HTR-8/SVneo (cell line): ENCODE measurements around the gene PRRX1.

Source experiments
- DNase-seq: peaks from one replicate; pipeline ENCODE4 v3.0.0; 2011; ENCODE audit warnings: low spot score, mixed read lengths; ENCODE audit not compliant: insufficient read length
- FAIRE-seq: peaks from 2 replicates; lab custom pipeline; 2011; peaks lifted over from hg19 to GRCh38; lab: Jason Lieb, UNC

The PRRX1 gene

DNA sequence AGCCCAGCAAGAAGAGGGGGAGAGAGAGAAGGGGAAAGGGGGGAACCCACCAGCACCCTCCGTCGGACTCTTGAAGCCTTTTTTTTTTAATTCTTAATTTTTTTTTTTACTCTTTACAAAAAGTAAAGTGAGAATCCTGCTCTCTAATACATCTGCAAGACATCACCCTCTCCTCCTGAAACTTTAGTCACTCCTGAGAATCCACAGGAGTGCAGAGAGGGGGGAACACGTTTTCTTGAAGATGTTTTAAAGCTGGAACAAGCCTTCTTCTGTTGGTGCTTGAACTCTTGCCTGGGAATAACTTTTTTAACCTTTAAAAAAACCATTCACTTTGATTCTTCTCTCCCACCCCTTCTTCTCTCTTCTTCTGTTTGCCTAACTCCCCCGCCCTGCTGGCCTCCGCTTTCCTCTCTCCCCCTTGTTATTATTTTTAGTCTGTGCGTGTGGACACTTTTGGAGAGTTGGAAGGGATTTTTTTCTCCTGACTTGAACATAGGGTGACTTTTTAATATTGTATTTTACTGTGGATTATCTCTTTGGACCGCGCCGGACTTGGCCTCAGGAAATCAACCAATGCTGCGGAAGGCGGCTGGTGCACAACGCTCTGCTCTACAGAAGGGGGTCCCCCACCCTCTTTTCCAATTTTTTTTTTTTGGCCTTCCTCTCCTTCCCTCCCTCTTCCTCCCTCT, 383 bp upstream of the PRRX1 start:
- FAIRE-seq (no peak), DNase-seq (no peak)

DNA sequence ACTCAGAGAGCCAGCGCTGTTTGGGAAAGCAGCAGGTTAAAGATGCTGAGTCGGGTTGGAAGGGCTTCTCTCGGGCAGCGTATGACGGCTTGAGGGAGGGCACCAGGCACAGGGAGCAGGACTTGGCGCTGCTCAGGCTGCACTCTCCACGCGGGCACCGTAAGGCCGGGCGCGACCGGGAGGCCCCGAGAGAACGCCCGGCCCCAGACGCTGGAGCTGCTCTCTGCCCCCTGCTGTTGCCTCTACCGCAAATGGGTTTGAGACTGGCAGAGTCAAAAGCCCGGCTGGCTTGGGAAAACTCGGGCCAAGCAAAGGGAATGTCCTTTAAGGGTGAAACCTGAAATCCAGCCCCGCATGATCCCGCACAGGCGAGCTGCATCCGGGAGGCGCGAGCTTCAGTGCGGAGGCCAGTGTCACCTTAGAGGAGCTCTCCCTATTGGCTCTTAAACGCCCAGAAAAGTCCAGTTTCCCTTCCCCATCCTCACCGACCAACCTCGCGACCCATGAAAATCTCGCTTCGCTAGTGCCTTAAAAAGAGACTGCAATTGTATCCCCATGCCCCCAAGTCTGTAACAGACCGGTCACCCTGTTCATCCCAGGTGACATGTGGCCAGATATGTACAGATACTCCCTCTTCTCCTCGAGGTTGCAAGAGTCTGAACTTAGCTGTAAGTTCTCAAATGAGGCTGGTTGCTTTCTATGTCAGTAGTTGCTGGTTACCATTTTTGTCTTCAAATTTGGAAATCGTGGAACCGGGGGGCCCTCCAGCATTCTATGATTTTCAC, 1.1 kb downstream of the PRRX1 start:
- DNase-seq, result no peak
- FAIRE-seq, result no peak

DNA sequence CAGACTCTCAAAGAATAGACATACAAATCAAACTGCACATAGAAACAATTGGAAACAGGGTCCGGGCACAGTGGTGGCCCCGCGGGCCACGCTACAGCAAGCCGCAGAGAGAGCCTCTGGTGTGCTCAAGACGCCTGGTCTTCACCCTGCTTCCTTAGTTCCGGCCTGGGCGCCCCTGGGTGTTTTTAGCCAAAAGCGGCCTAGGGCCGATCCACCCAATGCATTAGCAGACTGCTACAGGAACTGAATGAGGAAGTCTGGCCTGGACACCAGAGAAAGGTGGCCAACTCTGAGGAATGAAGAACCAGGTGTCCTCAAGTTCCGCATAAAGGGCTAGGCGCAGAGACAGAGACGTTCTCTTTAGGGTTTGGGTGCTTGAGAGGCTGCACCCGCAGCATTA, 1.7 kb downstream of the PRRX1 start:
- no peak for FAIRE-seq
- no peak for DNase-seq

DNA sequence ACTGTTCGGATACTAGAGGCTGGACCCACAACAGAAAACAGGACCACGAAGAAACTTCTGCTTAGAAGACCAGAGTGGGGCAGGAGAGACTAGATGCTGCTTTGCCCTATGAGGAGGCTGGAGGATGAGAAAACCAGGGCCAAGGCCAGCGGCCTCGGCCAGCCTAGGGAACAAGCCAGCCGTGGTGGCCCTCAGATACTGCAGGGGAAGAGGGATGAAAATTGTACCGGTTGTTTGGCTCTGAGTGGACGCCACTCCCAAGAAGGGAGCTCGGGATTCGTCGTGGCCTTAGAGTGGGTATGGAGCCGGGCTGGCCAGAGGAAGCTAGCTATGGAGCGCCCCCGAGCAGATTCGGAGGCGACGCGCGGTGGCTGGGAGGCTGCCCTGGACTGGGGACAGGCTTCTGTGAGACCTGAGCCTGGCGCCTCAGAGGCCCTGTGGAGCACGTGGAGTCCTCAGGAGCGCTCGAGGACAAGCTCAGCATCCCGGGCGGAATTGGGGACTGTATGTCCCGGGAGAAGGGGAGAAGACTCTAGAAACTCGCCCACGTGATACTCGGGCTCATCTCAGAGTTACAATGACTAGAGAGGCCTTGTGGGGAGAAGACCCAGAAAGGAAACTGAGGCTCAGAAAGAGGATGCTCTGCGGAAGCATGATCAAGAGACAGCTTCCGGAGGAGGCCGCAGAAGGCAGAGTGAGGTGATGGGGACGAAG, 2.8 kb downstream of the PRRX1 start:
- FAIRE-seq (no peak), DNase-seq (no peak)

DNA sequence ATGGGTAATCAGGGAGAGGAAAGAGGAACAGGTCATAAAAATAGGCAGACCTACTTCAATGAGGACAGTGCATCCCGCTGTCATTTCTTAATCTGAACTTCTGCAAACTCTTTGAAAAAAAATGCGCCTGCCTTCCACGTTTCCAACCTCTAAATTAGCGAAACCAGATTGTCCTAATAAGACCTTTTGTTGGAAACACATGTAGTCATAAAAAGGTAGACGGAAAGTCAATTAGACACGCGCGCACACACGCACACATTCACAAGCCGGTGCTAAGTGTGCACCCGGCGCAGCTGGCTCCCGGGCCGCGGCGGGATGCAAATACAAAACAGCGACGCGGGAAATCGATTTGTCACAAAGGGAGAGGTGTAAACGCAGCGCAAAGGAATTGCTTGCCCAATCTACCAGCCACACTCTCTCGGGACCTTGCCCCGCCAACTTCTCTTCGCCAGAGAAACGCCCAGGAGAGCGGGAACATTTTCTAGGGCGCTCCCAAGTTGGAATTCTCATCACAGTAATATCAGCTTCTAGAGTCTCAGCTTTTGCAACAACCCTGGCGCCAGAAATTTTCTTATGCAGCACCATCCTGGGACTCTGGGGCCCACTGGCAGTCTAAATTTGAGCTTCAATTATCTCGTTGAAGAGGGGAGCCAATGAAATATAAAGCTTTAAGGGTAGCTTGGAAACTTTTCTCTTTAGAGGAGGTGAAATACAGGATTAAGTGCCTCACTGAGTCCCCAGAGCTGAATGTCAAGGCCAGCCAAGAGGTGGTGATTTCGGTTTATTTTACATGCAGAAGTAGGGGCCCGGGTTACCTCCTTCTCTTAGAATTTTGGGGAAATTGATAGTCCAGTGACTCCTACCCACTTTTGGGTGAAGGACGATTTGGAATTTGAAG, 4.5 kb downstream of the PRRX1 start:
- FAIRE-seq (no peak), DNase-seq (no peak)

DNA sequence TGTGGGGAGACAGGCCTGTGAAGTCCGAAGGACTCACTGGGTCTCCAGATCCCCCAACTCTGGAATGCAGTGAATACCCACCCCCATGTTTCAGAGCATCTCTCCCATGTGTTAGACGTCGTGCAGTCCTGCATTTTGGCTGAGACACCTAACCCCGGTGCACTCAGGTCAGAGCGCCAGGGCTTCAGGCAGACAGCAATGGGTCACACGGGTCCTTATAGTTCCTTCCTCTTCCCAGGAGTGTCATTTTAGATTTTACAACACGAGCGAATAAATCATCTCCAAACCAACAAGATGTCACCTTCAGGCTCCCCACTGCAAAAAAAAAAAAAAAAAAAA, 5.1 kb downstream of the PRRX1 start:
- no peak for DNase-seq
- no peak for FAIRE-seq

DNA sequence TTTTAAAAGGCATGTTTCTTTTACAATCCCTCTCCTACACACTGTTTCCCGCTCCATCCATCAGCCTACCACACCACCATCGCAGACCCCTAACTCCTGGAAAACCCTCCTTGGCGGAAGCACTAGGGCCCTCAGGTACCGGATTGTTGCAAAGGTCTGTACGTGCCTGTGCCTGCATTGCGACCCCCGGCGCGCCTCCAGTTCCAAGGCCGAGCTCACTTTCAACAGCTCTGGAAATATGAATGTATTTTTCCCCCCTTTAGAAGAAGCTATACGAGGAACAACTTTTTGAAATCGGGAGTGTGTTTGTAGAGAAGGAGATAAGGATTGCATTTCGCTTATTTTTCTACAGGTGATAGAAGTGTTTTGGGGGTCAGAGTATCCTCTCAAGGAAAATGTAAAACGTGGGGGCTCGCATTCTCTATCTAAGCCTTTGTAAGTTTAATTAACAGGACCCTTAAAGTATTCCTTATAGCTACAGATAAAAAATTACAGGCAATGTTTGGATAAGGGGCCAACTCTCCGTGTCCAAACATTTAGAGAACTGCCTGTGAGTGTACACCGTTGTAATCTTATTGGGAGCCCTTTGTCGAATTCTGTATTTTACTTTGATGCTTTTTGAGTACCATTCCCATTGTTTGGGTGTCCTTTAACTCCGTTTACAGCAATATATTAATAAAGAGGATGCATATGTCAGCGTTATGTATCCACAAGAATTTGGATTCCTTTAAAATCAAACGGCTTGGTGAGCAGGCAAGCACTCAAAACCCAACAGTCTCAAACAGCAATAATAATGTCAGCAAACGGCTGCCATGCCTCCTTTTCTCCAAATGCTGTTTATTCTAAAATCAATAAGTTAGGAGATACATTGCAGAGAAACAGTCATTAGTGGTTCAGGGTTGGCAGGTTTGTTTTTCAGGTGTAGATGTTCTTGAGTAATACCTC, 5.9 kb downstream of the PRRX1 start:
- no peak for FAIRE-seq
- no peak for DNase-seq

DNA sequence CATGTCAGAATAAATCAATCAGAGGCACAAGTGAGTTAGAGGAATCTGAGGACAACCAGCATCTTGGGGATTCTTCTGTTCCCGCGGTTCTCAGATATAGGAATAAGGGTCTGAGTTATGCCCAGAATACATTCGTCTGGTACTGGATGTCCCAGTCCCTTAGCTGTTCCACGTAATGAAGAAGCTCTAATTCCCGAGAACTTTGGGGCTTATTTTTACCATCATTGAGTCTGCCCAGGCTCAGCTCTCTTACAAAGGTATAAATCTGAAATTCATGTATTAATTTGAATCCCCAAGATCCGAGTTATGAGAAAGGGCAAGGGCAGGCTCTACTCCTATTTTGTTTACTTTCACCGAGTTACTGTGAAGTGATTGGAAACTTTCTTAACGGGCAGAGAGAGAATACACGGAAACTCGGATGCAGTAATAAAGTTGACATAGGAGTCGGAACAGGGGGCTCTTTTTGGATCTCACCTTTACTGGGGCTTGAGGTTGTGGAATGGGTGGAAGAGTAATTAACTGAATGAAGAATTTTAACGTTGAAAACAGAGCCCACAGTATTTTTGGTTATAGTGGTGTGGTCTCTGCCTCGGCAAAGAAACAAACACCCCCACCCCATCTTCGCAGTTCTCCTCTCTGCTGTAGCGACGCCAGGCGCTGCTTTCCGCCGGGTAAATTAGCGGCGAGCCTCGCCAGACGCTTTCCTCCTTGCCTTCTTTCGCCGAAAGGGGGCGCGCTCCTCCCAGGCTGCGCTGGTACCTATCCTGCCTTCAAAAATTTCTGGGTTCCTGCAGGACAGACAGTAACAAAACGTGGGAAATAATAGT, 7.1 kb downstream of the PRRX1 start:
- DNase-seq (no peak), FAIRE-seq (no peak)

DNA sequence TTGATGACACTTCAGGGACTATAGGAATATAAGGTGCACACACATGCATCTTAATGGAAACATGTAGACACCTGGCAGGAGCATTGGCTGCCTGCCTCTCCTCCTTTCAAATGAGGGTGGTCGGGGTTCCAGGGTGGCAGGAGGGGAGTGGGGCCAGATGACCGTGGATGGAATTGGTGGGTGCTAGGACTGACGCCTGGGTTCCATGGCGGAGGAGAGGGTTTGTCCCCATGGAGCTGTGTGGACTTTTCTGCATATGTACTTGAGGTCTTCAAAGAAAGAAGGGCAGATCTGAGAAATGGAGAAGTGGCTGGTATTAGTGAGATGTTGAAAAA, 7.7 kb downstream of the PRRX1 start:
- FAIRE-seq (no peak), DNase-seq (no peak)

DNA sequence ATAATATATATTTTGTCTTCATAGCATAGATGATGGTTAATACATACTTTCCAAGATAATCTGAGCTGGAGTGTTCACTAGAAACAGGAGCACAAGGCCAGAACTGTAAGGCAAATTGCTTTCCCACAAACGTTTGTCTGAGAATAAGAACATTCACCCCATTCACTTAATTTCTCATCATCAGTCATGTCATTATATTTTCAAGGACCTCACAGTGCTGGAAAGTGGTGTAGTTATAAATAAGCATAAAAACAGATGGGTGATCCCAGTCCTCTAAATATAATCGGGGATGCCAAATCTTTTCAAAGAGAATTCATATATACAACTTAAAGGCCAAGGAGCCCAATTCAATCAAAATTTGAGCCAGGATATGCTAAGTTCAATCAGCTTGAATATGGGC, 8.4 kb downstream of the PRRX1 start:
- no peak for DNase-seq
- no peak for FAIRE-seq

DNA sequence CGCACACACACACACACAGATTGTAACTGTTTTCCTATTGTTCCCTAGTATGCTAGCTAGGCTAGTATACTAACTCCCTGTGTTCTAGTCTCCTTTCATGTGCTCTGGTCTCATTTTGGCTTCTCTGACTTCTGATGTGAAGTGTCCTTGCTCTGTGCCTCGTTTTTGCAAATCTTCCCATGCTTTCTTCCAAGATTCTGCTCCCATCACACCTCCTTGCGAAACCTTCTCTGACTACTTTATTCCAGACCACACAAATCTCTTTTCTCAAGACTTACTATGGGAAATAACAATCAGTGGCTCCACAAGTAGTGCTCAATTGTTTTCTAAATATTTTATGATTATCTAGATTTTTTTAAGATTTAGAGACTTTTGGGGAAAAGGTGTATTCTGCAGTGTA, 10.3 kb downstream of the PRRX1 start:
- DNase-seq (no peak), FAIRE-seq (no peak)

DNA sequence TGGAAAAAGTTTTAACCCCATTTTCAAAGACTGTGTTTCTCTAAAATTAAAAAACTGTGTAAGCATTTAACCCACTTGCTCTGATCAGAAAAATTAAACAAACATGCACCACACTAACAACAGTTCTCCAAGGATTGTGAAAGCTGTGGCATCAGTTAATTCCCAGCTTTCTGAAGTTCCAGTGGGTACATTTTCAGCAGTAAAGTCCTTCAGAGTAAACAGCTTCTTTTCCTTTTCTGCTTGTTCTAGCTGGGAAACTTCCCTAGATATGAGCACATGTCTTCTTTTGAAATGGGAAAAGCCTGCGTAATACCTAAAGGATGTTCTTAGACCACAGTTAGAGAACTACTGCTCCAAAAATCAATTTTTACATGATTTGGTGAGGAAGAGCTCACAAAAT, 11.1 kb downstream of the PRRX1 start:
- DNase-seq (no peak), FAIRE-seq (no peak)

DNA sequence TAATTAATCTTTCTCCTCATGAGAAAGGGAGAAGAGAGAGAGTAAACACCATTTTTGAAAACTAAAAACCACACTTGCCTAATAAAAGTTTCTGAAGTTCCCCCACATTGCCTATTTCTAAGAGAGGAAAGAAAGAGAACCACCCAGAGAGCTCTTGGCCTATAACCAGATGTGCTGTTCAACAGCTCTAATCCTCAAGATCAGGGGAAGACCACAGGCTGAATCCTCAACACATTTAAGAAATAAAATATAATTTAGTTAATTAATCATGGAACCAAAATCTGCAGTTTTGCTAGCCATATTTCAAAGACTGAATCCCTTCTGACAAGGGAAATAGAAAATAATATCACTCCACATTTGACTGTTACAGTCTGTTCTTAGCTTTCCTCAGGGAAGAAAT, 11.9 kb downstream of the PRRX1 start:
- FAIRE-seq (no peak), DNase-seq (no peak)

DNA sequence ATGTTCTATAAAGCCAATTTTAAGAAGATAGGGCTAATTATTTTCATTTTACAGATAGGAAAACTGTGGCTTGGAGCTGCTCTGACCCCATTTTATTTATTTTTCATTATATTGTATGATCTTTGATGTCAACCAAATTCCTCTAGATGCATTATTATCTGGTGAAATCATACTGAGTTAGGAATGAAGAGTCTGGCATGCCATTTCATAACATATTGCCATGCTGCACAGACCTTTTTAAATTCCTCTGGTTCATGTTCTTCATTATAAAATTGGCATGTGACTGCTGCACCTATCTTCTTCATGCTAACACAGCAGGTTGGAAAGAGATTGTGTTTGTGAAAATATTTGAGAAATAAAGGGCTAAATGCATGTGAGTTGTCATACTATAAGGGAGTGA, 12.7 kb downstream of the PRRX1 start:
- FAIRE-seq (no peak), DNase-seq (no peak)

DNA sequence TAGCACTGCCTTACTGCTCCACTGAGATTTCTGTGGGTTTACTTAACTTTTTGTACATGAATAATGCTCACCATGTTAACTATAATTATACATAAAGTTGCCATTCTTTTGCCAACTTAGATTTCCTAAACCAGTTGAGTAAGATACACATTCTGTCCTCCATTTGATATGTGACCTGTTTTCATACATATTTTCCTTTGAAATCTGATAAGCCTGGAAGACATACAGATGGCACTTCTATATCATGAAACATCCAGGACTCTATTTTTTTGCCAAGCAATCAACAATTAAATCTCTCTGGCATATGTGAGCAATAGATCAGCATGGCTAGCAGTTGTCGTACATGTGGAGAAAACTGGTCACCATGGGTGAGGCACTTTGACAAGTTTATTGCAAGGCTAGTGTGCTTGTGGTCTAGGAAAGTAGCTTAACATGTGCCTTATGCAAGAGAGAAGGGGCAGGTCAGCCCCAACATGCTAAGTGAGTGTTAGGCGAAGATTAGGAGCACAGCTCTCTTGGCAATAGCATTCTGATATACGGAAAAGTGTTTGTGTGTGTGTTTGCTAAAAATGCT, 14.2 kb downstream of the PRRX1 start:
- FAIRE-seq (no peak), DNase-seq (no peak)

DNA sequence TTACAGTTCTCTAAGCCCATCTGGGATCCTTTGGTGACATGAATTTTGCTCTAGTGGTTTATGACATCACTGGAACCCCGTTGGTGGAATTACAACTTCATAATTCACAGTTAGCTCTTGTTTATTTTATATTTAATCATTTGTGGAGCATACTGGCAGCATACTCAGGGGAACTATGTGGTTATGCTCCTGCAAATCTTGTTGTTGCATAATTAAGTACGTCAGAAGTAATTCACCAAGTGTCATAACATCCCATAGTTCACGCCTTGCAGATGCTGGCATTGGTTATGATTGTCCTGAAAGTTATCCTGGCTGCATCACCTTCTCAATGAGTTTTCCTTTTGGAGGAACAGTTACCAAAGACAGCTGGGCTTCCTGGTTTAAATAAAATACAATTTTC, 16.5 kb downstream of the PRRX1 start:
- DNase-seq, result no peak
- FAIRE-seq, result no peak

DNA sequence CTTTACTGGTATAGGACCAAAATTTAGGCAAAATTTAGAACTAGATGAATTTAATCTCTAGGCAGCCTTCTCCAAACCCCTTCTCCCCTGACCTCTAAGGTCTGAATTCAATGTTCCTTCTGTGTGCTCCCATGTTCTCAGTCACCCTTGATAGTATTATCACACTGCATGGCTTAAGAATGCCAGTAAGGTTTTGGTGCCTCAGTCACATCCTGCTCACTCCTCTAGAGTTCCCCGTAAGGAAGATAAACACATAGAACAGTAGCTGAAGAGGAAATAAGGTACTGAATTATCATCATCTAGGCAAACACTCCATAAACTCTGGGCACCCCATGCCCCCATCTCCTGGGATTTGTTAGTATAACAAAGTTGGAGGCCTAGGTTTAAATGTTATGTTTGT, 18.2 kb downstream of the PRRX1 start:
- FAIRE-seq, result no peak

DNA sequence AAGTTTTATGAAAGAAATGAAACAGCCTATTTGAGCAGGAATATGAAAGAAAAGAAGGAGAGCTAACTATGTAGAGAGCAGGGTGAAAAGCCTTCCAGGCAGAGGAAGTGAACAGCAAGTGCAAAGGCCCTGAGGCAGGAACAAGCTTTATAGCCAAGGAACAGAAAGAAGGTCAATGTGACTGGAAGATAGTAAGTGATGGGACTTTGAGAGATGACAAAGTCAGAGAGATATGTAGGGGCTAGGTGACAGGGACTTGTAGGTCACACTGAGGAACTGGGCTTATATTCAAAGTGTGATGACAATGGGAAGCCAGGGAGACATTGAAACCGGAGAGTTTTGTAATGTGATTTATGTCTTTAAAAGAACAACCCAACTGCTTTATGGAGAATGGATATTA, 18.9 kb downstream of the PRRX1 start:
- FAIRE-seq (no peak), DNase-seq (no peak)

More for the DNA sequence above, 18.2 kb downstream of the PRRX1 start:
- no peak for DNase-seq
